HL-60 (cell line): ENCODE data around the gene E2F4.

Experiments used
- GABPA ChIP-seq: IDR thresholded peaks from 2 replicates; pipeline ENCODE4 v1.6.1; 2012; ENCODE audit warnings: low read depth
- POLR2AphosphoS5 ChIP-seq: IDR thresholded peaks from 2 replicates; pipeline ENCODE4 v1.6.1; 2012; ENCODE audit warnings: low read depth
- TF ChIP-seq, protein P1 (sequence below): IDR thresholded peaks from one replicate; pipeline ENCODE4 v1.5.1; 2011; ENCODE audit warnings: low read length, control low read depth, inconsistent platforms; ENCODE audit not compliant: insufficient read depth
- TF ChIP-seq, protein P2 (sequence below): IDR thresholded peaks from 2 replicates; pipeline ENCODE4 v1.6.1; 2012; ENCODE audit warnings: low read depth; ENCODE audit not compliant: insufficient replicate concordance

DNA sequence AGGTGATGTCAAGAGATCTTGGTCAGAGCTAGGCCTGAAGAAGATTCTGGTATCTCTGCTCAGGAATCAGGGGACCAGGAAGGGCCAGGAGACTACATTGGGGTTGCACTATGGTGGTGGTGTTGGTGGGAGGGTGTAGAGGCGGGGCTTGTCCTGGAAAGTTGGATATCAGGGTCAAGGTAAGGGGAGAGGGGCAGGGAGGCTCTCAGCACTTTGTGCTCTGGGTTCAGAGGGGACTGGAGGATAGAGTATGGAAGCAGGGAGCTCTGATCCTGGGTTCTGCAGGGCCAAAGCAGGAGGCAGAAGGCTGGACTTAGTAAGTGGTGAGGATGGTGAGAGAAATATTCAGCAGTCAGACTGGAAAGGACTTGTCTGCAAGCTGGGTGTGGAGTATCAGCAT lies 18.6 kb upstream of the E2F4 start:
- TF ChIP-seq, protein P1, sequence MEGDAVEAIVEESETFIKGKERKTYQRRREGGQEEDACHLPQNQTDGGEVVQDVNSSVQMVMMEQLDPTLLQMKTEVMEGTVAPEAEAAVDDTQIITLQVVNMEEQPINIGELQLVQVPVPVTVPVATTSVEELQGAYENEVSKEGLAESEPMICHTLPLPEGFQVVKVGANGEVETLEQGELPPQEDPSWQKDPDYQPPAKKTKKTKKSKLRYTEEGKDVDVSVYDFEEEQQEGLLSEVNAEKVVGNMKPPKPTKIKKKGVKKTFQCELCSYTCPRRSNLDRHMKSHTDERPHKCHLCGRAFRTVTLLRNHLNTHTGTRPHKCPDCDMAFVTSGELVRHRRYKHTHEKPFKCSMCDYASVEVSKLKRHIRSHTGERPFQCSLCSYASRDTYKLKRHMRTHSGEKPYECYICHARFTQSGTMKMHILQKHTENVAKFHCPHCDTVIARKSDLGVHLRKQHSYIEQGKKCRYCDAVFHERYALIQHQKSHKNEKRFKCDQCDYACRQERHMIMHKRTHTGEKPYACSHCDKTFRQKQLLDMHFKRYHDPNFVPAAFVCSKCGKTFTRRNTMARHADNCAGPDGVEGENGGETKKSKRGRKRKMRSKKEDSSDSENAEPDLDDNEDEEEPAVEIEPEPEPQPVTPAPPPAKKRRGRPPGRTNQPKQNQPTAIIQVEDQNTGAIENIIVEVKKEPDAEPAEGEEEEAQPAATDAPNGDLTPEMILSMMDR: no peak
- TF ChIP-seq, protein P2, sequence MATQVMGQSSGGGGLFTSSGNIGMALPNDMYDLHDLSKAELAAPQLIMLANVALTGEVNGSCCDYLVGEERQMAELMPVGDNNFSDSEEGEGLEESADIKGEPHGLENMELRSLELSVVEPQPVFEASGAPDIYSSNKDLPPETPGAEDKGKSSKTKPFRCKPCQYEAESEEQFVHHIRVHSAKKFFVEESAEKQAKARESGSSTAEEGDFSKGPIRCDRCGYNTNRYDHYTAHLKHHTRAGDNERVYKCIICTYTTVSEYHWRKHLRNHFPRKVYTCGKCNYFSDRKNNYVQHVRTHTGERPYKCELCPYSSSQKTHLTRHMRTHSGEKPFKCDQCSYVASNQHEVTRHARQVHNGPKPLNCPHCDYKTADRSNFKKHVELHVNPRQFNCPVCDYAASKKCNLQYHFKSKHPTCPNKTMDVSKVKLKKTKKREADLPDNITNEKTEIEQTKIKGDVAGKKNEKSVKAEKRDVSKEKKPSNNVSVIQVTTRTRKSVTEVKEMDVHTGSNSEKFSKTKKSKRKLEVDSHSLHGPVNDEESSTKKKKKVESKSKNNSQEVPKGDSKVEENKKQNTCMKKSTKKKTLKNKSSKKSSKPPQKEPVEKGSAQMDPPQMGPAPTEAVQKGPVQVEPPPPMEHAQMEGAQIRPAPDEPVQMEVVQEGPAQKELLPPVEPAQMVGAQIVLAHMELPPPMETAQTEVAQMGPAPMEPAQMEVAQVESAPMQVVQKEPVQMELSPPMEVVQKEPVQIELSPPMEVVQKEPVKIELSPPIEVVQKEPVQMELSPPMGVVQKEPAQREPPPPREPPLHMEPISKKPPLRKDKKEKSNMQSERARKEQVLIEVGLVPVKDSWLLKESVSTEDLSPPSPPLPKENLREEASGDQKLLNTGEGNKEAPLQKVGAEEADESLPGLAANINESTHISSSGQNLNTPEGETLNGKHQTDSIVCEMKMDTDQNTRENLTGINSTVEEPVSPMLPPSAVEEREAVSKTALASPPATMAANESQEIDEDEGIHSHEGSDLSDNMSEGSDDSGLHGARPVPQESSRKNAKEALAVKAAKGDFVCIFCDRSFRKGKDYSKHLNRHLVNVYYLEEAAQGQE: no peak
- TF ChIP-seq POLR2AphosphoS5 (no peak), GABPA (no peak)
